Astrocyte (in vitro differentiated cells and primary cell): Measurements from ENCODE around the gene IER5L. TPM values are rescaled to one million over a fixed set of nuclear protein-coding genes. Genes with fewer than 3 reads are reported as not detected.
"Not testable (repeated sequence)": the region's sequence is repeated elsewhere in the genome, so short reads cannot be mapped to it uniquely, and the experiment has no call there.

Source experiments
- DNase-seq: peaks from one replicate; pipeline ENCODE4 v3.0.0-alpha.2; 2010; ENCODE audit warnings: low read depth
- FAIRE-seq: peaks from 2 replicates; lab custom pipeline; 2011; peaks lifted over from hg19 to GRCh38; lab: Jason Lieb, UNC
- H2AFZ ChIP-seq: 2 replicates; pipeline ENCODE4 v1.6.0; 2012; ENCODE audit warnings: low read depth, low read length, inconsistent platforms
- H3K27ac ChIP-seq: 2 replicates; pipeline ENCODE4 v1.5.1; 2011; ENCODE audit warnings: low read depth, low read length, inconsistent platforms
- H3K27me3 ChIP-seq: 2 replicates; pipeline ENCODE4 v1.6.0; 2011; ENCODE audit warnings: low read length, inconsistent platforms; ENCODE audit not compliant: insufficient read depth
- H3K36me3 ChIP-seq: 2 replicates; pipeline ENCODE4 v1.5.1; 2011; ENCODE audit warnings: low read length, inconsistent platforms; ENCODE audit not compliant: insufficient read depth
- H3K4me1 ChIP-seq: 2 replicates; pipeline ENCODE4 v1.5.1; 2011; ENCODE audit warnings: low read length, inconsistent platforms; ENCODE audit not compliant: insufficient read depth
- H3K4me2 ChIP-seq: 2 replicates; pipeline ENCODE4 v1.6.0; 2012; ENCODE audit warnings: low read length, inconsistent platforms
- H3K4me3 ChIP-seq: 2 replicates; pipeline ENCODE4 v1.5.1; 2011; ENCODE audit warnings: low read depth, mild to moderate bottlenecking, low read length, inconsistent platforms; ENCODE audit not compliant: insufficient read depth
- H3K79me2 ChIP-seq: 2 replicates; pipeline ENCODE4 v1.6.0; 2012; ENCODE audit warnings: mild to moderate bottlenecking, low read length, inconsistent platforms; ENCODE audit not compliant: insufficient read depth
- H3K9ac ChIP-seq: 2 replicates; pipeline ENCODE4 v1.6.0; 2012; ENCODE audit warnings: mild to moderate bottlenecking, low read length, inconsistent platforms
- H3K9me3 ChIP-seq: 2 replicates; pipeline ENCODE4 v1.5.1; 2012; ENCODE audit warnings: low read depth, mild to moderate bottlenecking, low read length, inconsistent platforms; ENCODE audit not compliant: insufficient read depth
- H4K20me1 ChIP-seq: 2 replicates; pipeline ENCODE4 v1.6.0; 2012; ENCODE audit warnings: low read length, inconsistent platforms; ENCODE audit not compliant: insufficient read depth
- H3K27ac Mint-ChIP-seq: one replicate; pipeline ENCODE4 v1.8.0; 2021; ENCODE audit warnings: mild to moderate bottlenecking, mixed read lengths; ENCODE audit not compliant: unreplicated experiment
- H3K27me3 Mint-ChIP-seq: one replicate; pipeline ENCODE4 v1.8.0; 2021; ENCODE audit warnings: low read depth, mixed read lengths; ENCODE audit not compliant: unreplicated experiment
- H3K36me3 Mint-ChIP-seq: one replicate; pipeline ENCODE4 v1.8.0; 2021; ENCODE audit warnings: low read depth, mixed read lengths; ENCODE audit not compliant: unreplicated experiment
- H3K4me1 Mint-ChIP-seq: one replicate; pipeline ENCODE4 v1.8.0; 2021; ENCODE audit warnings: low read depth, mixed read lengths; ENCODE audit not compliant: unreplicated experiment
- H3K4me3 Mint-ChIP-seq: one replicate; pipeline ENCODE4 v1.8.0; 2021; ENCODE audit warnings: mild to moderate bottlenecking, moderate library complexity, mixed read lengths; ENCODE audit not compliant: unreplicated experiment
- H3K9me3 Mint-ChIP-seq: one replicate; pipeline ENCODE4 v1.8.0; 2021; ENCODE audit warnings: mild to moderate bottlenecking, mixed read lengths; ENCODE audit not compliant: unreplicated experiment
- CTCF ChIP-seq: IDR thresholded peaks from 2 replicates; pipeline ENCODE4 v1.5.1; 2011; ENCODE audit warnings: low read depth, mild to moderate bottlenecking, inconsistent platforms, low read length, moderate library complexity; ENCODE audit not compliant: insufficient read depth
- EZH2 ChIP-seq: IDR thresholded peaks from 2 replicates; pipeline ENCODE4 v1.6.1; 2012; ENCODE audit warnings: mild to moderate bottlenecking, low read length, inconsistent platforms; ENCODE audit not compliant: insufficient read depth
- total RNA-seq: library from RNA; stranded (reverse); gene quantifications from 2 replicates; pipeline ENCODE4 v1.2.1, GENCODE V29; 2021

The IER5L gene
- total RNA-seq, 1 donor from 2014 or later, result 47.0 TPM

GRCh38 chr9:129164246-129164930, 13.7 kb downstream of the IER5L start:
- TF ChIP-seq CTCF (no peak), EZH2 (no peak)
- Histone ChIP-seq H3K36me3 (no peaks in the 10 kb centered on the region), H3K4me2 (no peak overlapping the region), H3K79me2 (no peaks in the 10 kb centered on the region), H3K27me3 (no peaks in the 10 kb centered on the region), H3K4me1 (peaks cover 26% of the 10 kb centered on the region), H4K20me1 (no peaks in the 10 kb centered on the region), H3K27ac (no peak overlapping the region), H3K9me3 (peaks cover 3% of the 10 kb centered on the region), H2AFZ (no peak overlapping the region), H3K4me3 (no peak overlapping the region), H3K9ac (no peak overlapping the region)
- Mint-ChIP-seq H3K36me3 (peaks cover 17% of the 10 kb centered on the region), H3K4me1 (peaks cover 27% of the 10 kb centered on the region), H3K27ac (no peak overlapping the region), H3K4me3 (no peak overlapping the region), H3K9me3 (peaks cover 12% of the 10 kb centered on the region), H3K27me3 (no peaks in the 10 kb centered on the region)
- FAIRE-seq, result no peak
- peak; percentile 49 for DNase-seq

- H3K27ac ChIP-seq, result no peak overlapping the region
- no peak overlapping the region for H3K4me2 ChIP-seq
- no peak overlapping the region for H3K4me3 Mint-ChIP-seq
- H3K9me3 ChIP-seq, result peaks cover 3% of the 10 kb centered on the region
- no peak overlapping the region for H3K27ac Mint-ChIP-seq
- no peaks in the 10 kb centered on the region for H3K27me3 Mint-ChIP-seq
- peaks cover 12% of the 10 kb centered on the region for H3K9me3 Mint-ChIP-seq
- H3K27me3 ChIP-seq, result no peaks in the 10 kb centered on the region
- peaks cover 23% of the 10 kb centered on the region for H3K4me1 ChIP-seq
- FAIRE-seq (no peak), DNase-seq (no peak)
- H4K20me1 ChIP-seq, result no peaks in the 10 kb centered on the region
- no peak overlapping the region for H3K4me3 ChIP-seq
- H3K36me3 Mint-ChIP-seq, result peaks cover 18% of the 10 kb centered on the region
- H3K4me1 Mint-ChIP-seq, result peaks cover 26% of the 10 kb centered on the region
- no peaks in the 10 kb centered on the region for H3K36me3 ChIP-seq
- no peak for TF ChIP-seq CTCF
- no peak for TF ChIP-seq EZH2
- H3K9ac ChIP-seq, result no peak overlapping the region
- no peak overlapping the region for H2AFZ ChIP-seq
- no peaks in the 10 kb centered on the region for H3K79me2 ChIP-seq
Measured at GRCh38 chr9:129163753-129164152, 14.3 kb downstream of the IER5L start.

- peaks cover 19% of the 10 kb centered on the region for H3K4me1 ChIP-seq
- peaks cover 21% of the 10 kb centered on the region for H3K4me1 Mint-ChIP-seq
Measured at GRCh38 chr9:129163198-129163670, 14.8 kb downstream of the IER5L start.

More at GRCh38 chr9:129163198-129163670, 14.8 kb downstream of the IER5L start:
- FAIRE-seq, H4K20me1 ChIP-seq, H3K9me3 ChIP-seq, H3K27me3 Mint-ChIP-seq, H3K4me3 Mint-ChIP-seq, H3K79me2 ChIP-seq, H3K36me3 ChIP-seq, H2AFZ ChIP-seq, H3K9ac ChIP-seq, H3K27ac ChIP-seq, H3K4me2 ChIP-seq, H3K4me3 ChIP-seq, DNase-seq, H3K27me3 ChIP-seq, H3K27ac Mint-ChIP-seq: not testable (repeated sequence)
- peaks cover 12% of the 10 kb centered on the region for H3K9me3 Mint-ChIP-seq
- H3K36me3 Mint-ChIP-seq, result peaks cover 18% of the 10 kb centered on the region
